HG03378 (cell line): ENCODE data around the gene ITGAD.
"Not testable (repeated sequence)": the region's sequence is repeated elsewhere in the genome, so short reads cannot be mapped to it uniquely, and the experiment has no call there.

Experiments used
- ATAC-seq: cut with Tn5 transposase; IDR thresholded peaks from one replicate; pipeline ENCODE4 v1.9.1; 2021; ENCODE audit warnings: mild to moderate bottlenecking, moderate library complexity; ENCODE audit not compliant: unreplicated experiment

The ITGAD gene

DNA sequence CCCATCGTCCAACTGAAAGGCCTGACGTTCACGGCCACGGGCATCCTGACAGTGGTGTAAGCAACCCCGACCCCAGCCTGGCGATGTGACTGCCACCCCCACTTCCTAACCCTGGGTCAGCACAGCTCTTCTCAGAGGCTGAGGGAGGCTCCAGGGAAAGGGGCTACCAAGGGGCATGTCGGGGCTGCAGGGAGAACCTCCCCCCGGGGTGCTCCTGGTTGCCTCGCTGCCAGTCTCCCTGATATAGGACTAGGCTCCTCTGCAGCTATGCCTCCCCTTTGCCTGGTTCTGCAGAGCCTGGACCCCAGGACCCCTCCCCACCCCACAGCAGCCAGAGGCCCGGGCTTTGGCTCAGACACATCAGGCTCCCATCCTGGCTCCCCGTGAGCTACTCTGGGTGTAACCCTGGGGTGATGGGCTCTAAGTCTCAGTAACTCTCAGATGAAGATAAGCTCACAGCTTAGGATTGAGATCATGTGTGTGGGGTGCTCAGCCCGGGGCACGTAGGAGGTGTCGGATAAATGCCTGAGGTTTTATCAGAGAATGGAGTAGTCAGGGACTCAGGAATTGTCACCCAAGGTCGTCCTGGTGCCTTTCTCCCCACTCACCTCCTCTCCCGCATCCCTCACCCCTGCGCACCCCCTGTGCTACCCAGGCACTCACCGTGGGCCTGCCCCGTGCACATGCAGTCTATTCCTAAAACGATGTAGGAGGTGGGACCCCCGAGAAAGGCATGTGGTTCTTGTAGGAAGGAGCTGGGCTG, 10.6 kb downstream of the ITGAD start:
- ATAC-seq = no peak

DNA sequence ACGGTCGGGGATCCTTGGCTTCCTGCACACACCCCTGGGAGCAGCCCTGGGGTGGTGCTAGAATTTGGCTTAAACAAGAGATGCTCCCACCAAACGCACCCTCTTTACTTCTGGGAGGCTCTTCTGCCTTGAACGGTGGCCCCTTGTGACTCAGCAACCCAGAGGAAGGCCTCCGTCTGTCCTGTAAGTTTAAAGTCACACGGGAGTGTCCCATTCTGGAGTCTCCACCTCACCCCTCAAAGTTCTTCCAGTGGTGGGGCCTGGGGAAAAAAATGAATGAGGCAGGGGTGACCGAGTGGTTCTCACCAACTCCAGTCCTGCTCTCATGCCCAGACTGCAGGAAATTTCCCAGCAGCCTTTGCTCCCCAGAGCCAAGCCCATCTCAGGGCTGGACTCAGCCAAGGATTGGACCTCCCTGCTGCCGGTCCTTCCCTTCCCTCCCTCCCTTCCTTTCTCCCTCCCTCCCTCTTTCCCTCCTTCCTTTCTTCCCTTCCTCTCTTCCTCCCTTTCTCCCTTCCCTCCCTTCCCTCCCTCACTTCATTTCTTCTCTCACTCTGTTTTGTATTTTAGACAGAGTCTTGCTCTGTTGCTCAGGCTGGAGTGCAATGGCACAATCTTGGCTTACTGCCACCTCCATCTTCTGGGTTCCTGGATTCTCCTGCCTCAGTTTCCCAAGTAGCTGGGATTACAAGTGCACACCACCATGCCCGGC, 11.4 kb downstream of the ITGAD start:
- ATAC-seq = no peak

DNA sequence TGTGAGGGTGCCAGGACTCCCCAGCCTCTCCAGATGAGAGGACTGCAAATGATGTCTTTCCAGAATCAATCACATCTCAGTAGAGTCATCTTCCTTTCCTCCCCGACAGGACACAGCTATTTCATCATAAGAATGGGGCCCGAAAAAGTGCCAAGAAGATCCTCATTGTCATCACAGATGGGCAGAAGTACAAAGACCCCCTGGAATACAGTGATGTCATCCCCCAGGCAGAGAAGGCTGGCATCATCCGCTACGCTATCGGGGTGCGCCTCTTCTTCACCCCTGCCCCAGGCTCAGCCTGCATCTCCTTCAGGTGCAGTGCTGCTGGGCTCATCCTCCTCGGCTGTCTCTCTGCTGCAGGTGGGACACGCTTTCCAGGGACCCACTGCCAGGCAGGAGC, 14.3 kb downstream of the ITGAD start:
- no peak for ATAC-seq

DNA sequence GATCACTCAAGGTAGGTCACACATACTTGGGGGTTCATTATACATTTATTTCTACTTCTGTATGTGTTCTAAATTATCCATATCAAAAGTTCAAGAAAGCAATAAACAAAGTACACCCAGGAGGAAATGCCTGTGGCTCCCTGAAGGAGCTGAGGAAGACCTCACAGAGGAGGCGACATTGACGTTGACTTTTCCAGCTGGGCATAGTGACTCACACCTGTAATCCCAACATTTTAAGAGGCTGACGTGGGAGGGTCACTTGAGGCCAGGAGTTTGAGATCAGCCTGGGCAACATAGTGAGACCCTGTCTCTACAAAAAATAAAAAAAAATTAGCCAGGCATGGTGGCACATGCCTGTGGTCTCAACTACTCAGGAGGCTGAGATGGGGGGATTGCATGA, 16.3 kb downstream of the ITGAD start:
- ATAC-seq = no peak

DNA sequence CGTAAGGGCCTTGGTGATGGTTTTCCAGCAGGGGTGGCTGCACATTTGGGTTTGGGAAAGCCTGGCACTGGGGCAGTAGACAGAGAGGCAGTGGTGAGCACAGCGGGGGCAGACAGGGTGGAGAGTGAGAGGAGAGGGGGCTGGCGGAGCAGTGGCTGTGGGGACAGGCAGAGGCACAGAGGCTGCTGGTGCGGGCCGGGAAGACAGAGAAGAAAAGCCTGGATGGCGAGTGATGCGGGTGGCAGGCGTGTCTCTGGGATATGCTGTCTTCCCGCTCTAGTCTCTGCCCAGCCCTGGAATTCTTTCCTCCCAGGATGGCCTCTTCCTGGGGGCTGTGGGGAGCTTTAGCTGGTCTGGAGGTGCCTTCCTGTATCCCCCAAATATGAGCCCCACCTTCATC, 16.9 kb downstream of the ITGAD start:
- ATAC-seq = no peak

DNA sequence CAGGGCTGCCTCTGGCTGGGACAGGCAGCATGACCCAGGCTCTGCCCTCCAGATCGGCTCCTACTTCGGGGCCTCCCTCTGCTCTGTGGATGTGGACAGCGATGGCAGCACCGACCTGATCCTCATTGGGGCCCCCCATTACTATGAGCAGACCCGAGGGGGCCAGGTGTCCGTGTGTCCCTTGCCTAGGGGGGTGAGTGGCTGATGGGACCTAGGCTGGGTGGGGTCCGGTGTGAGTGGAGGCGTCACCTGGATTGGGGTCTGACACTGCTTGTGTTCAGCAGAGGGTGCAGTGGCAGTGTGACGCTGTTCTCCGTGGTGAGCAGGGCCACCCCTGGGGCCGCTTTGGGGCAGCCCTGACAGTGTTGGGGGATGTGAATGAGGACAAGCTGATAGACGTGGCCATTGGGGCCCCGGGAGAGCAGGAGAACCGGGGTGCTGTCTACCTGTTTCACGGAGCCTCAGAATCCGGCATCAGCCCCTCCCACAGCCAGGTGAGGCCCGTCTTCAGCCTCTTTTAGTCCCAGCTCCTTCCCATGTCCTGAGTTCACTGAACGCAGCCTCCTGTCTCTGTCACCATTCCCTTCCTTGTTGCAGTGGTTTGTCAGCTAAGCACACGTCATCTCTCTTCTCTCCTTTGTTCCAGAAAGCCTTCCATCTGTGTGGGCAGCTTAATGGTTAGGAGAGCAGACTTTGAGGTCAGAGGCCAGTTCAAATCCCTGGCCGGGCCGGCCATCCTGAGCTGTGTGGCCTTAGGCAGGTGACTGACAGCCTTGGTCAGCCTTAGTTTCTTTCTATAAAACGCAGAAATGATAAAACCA, 18.1 kb downstream of the ITGAD start:
- ATAC-seq = no peak

DNA sequence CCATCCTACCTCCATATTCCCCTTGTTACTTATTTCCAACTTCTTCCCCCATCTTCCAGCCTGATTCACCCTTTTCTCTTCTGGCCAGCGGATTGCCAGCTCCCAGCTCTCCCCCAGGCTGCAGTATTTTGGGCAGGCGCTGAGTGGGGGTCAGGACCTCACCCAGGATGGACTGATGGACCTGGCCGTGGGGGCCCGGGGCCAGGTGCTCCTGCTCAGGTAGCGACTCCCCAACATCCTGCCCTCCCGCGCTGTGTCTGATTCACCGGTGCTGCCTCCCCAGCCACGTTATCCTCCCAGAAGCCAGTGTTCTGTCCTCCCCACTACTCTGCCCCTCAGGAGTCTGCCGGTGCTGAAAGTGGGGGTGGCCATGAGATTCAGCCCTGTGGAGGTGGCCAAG, 19.6 kb downstream of the ITGAD start:
- no peak for ATAC-seq

DNA sequence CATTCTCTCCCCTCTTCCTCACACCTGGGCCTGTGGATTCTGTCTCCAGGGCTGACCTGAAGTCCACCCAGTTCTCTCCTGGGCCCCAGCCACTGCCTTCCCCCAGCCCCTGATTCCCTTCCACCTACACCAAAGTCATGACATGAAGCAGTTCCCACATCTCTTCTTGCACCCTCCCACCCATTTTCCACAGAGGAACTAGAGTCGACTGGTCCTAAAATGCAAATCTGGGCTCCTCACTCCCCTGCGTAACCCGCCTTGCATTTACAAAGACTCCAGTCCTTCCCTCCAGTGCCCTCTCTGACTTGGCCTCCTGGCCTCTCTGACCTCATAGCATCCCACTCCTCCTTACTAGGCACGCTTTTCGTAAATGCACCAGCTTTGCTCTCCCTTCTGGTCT, 20.2 kb downstream of the ITGAD start:
- no peak for ATAC-seq

DNA sequence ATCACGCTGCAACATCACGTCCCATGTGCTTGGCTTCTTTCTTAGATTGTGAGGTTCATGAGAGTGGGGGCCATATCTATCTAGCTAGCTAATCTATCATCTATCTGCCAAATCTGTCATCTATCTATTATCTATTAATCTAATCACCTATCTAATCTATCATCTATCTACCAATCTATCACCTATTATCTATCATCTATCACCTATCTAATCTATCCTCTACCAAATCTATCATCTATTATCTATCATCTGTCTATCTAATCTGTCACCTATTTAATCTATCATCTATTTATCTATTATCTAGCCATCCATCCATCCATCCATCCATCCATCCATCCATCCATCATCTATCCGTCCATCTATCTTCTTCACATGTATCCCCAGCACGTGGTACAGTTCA, 20.8 kb downstream of the ITGAD start:
- no peak for ATAC-seq

DNA sequence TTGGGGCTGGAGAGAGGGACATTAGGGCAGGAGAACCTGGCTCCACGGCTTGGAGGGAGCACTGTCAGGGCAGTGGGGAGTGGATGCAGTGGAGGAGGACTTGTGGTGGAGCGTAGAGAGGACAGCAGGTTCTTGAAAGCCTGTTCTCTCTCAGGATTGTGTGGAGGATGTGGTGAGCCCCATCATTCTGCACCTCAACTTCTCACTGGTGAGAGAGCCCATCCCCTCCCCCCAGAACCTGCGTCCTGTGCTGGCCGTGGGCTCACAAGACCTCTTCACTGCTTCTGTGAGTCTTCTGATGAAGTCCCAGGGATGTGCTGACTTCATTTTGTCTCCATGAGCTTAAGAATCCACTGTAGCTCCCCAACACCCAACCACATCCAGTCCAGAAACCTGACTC, 21.6 kb downstream of the ITGAD start:
- ATAC-seq = no peak

DNA sequence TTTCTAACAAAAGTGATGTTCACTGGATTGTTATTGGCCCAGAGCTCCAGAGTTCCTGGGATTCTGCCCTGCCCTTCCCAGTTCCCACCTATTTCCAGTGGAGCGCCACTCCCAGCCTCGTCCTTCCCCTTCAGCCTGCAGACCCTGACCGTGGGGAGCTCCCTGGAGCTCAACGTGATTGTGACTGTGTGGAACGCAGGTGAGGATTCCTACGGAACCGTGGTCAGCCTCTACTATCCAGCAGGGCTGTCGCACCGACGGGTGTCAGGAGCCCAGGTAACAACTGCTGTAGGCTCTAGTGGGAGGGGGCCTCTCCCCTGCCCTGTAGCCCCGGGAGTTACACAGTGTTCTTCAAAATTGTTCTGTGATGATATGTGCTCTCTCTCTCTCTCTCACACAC, 23.2 kb downstream of the ITGAD start:
- ATAC-seq = no peak

DNA sequence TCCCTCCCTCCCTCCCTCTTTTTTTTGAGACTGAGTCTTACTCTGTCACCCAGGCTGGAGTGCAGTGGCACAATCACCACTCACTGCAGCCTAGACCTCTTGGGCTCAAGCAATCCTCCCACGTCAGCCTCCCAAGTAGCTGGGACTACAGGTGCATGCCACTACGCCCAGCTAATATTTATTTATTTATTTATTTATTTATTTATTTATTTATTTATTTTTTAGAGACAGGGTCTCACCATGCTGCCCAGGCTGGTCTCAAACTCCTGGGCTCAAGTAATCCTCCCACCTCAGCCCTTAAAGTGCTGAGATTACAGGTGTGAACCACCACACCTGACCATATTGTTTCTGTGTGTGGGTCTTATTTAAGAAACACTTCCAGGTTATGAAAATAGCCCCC, 23.9 kb downstream of the ITGAD start:
- ATAC-seq = not testable (repeated sequence)

DNA sequence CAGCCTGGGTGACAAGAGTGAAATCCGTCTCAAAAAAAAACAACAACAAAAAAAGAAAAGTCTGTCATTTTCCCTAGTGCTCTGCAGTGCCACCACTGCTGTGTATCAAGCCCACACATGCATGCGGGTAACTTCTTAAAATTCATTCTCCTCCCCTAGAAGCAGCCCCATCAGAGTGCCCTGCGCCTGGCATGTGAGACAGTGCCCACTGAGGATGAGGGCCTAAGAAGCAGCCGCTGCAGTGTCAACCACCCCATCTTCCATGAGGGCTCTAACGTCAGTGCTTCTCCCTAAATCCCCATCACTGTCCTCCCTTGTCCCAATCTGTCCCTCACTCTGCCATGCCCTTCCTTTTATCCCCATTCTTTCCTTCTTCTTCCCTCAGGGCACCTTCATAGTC, 24.8 kb downstream of the ITGAD start:
- no peak for ATAC-seq

DNA sequence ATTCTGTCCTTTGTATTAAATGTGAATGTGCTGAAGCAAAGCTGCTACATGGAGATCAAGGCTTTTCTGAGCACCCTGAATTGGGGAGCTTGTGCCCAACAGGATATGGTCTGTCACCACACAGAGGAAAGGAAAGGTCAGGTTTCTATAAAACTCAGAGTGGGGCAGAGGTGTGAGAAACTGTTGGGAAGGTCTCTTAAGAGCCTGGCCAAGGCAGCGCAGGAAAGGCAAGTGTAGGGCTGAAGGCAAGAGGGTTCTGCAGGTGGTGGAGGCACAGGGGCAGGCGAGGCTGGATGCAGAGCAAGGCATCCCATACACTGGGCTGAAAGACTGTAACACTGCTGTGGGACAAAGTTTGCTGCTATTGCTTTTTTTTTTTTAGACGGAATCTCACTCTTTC, 26.9 kb downstream of the ITGAD start:
- no peak for ATAC-seq

DNA sequence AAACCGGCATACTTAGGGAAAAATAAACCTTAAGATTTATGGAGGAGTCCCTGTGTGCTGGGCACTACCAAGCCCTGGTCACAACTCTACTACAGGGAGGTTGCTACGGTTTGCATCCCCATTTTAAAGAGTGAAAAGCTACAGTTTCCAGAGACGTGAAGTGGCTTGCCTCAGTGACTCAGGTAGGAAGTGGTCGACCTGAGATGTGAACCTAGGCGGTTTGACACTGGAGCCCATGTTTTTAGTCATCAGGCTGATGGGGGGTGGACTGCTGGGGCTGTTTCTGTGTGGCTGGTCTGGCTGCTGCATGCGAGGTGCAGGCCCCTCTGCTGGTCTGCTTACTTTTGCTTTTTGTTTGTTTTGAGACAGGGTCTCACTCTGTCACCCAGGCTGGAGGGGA, 28.5 kb downstream of the ITGAD start:
- no peak for ATAC-seq

DNA sequence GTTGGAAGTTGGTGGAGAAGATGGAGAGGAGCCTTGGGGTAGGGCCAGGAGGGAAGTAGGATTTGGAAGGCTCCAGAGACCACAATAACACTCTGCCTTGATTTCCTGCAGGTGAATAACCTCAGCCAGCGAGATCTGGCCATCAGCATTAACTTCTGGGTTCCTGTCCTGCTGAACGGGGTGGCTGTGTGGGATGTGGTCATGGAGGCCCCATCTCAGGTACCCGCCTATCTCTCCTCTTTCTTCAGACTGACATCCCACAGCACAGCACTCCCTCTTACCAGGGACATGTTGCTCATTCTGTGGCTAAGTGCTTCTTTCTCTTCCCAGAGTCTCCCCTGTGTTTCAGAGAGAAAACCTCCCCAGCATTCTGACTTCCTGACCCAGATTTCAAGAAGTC, 30.1 kb downstream of the ITGAD start:
- no peak for ATAC-seq

DNA sequence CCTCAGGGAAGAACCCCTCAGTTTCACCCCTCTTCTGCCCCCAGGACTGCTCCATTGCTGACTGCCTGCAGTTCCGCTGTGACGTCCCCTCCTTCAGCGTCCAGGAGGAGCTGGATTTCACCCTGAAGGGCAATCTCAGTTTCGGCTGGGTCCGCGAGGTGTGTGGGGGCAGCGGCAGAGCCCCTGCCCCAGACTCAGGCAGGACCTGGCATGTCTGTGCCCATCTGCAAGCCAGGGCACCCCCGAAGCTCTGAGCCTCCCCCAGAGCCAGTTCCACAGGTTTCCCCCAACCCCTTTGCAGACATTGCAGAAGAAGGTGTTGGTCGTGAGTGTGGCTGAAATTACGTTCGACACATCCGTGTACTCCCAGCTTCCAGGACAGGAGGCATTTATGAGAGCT, 30.7 kb downstream of the ITGAD start:
- ATAC-seq = no peak

DNA sequence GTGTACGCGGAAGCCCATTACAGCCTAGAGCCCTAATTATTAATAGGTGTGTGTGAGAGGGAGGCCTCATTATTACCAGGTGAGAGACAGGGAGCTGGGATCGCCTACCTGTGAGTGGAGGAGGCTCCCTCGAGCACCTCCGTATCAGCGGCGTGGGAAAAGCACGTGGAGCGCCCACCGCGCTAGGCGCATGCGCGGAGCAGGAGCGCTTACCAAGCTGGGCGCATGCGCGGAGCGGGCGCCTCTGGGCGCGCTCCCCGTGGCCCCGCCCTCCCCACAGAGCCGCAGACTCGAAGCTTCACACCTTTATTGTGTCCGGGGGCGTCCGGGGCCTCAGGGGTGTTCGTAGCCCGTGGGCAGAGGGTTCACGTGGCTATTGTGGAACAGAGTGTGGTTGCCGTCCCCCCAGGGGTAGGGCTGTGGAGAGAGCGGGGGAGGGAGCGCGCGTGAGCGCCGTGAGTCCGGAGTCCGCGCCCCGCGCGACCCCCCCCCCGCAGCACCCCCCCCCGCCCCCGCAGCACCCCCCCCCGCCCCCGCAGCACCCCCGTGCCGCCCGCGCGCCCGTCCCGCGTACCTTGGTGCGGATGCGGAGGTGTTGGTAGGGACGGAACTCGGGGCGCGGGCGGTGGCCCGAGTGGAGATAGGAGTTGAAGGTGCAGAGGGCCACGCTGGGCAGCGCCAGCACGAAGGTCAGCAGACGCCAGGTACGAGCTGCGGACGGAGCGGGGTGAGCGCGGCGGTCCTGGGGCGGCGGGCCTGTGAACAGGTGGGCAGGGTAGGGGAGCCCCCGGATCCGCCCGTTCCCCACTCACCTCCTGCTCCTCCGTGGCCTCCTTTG, 34.5 kb downstream of the ITGAD start:
- no peak for ATAC-seq

DNA sequence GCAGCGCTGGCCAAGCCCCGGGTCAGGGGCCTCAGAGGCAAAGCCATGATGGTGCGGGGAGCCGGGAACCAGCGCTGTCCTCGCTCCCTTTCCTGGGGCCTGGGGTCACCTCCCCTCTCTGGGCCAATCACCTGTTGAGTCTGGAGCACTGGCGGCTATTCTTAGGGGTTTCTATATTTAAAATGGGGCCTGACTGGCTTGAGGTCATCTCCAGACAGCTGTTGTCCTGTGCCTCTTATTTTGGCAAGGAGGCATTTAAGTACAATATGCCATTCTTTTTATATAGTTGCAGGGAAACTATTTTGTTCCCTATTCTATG, 35.1 kb downstream of the ITGAD start, which contains the start of gene COX6A2:
Gene COX6A2, minus strand, starts transcription at position 82 of the 319 bp plus-strand sequence. Its CDS starts 35 bp downstream, at position 47.
- no peak for ATAC-seq

DNA sequence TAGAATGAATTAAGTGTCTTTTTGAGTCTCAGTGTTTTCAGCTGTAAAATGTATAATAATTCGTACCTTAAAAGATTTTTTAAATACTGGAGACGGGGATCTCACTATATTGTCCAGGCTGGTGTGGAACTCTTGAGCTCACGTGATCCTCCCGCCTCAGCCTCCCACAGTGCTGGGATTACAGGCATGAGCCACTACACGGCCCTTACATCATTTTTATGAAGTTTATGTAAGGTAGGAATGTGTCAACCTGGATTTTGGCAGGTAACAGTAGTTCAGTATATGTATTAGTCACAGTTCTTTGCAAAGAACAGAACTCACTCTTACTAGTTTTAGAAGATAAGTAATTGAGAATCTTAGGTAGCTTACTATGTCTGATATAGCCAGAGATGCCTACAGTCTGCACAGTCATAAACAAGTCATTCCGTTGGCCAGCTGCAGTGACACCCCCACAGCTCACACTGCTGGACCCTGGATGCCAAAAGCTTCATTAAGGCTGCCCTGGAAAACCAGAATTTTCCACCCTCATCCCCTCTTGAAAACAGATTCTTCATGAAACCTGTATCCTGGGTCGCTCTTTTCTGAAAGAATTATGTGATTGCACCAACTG, 35.6 kb downstream of the ITGAD start:
- no peak for ATAC-seq

DNA sequence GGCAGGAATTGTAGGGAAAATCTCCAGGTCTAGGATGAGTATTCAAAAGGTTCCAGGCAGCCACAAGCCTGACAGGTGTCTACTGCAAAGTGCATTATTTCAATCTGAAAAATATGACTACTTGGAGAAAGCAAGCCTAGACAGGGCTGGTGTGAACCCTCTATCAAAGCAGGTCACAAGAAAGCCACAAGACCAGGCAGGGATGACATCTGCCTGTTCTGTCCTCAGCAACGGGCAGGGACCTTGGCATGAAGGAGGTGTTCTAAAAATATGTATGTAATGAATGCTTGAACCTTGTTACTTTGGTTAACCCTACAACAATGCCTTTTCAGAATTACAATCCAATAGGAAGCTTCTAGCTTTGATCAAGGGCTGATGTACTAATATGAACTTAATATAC, 36.2 kb downstream of the ITGAD start:
- no peak for ATAC-seq
